Retinal pigment epithelial cell (primary cell): ENCODE data around the gene PRKN.

Experiments
- DNase-seq: peaks from one replicate; pipeline ENCODE4 v3.0.0-alpha.2; 2010; ENCODE audit warnings: low read depth
- H3K4me3 ChIP-seq: 2 replicates; pipeline ENCODE4 v1.5.1; 2011; ENCODE audit warnings: mild to moderate bottlenecking, low read length, control low read depth, moderate library complexity
- TF ChIP-seq, protein P1 (sequence below): conservative IDR thresholded peaks from 2 replicates; pipeline ENCODE4 v1.5.1; 2011; ENCODE audit warnings: low read depth, low read length, control low read depth, inconsistent platforms

PRKN gene

DNA sequence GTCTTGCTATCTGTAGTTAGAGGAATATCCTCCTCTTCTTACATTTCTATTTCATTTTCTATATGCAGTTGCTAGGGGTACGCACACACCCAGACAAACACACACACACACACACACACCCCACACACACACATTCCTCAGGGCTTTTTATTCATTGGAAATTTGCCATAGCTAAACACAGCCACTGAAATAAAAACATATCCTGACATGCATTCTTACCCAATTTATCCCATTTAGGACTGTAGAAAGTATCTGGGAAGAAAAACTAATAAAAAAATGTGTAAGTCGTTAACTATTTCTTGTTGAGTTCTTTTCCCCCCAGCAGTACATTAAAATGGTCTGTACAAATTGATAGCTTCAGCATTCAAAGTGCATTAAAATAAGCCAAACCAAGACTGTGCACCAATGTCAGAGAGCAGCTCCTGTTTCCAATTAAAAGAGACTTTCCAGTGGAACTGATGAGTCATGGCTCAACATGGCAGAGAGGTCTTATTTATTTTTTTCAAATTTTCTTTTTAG, 1095.8 kb downstream of the PRKN start:
- no peak overlapping the region for H3K4me3 ChIP-seq
- TF ChIP-seq, protein P1, sequence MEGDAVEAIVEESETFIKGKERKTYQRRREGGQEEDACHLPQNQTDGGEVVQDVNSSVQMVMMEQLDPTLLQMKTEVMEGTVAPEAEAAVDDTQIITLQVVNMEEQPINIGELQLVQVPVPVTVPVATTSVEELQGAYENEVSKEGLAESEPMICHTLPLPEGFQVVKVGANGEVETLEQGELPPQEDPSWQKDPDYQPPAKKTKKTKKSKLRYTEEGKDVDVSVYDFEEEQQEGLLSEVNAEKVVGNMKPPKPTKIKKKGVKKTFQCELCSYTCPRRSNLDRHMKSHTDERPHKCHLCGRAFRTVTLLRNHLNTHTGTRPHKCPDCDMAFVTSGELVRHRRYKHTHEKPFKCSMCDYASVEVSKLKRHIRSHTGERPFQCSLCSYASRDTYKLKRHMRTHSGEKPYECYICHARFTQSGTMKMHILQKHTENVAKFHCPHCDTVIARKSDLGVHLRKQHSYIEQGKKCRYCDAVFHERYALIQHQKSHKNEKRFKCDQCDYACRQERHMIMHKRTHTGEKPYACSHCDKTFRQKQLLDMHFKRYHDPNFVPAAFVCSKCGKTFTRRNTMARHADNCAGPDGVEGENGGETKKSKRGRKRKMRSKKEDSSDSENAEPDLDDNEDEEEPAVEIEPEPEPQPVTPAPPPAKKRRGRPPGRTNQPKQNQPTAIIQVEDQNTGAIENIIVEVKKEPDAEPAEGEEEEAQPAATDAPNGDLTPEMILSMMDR = no peak
- peak; percentile 86 for DNase-seq

DNA sequence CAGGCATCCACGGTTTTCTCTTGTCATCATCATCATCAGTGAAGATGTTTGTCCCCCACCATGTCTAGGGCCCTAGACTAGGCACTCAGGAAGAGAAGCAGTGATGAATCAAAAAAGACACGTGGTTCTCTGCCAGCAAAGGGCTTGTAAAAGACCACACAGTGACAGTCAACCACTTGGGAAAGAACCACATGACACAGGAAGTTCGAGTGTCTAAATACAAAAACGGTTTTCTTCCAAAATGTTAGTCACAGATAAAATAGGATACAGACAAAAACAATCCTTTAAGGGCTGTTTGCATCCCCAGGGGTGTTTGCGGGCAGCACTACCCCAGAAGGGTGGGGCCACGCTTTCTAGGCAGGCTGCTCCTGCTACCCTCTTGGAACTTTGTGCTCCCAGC, 1096.9 kb downstream of the PRKN start:
- TF ChIP-seq, protein P1 = no peak
- H3K4me3 ChIP-seq = no peak overlapping the region
- no peak for DNase-seq

GRCh38 chr6:161626132-161626676, 1101.4 kb downstream of the PRKN start:
- H3K4me3 ChIP-seq = no peak overlapping the region
- no peak for DNase-seq
- TF ChIP-seq, protein P1 = no peak

- TF ChIP-seq, protein P1 = no peak
Measured at GRCh38 chr6:161624111-161624510, 1103.5 kb downstream of the PRKN start.

DNA sequence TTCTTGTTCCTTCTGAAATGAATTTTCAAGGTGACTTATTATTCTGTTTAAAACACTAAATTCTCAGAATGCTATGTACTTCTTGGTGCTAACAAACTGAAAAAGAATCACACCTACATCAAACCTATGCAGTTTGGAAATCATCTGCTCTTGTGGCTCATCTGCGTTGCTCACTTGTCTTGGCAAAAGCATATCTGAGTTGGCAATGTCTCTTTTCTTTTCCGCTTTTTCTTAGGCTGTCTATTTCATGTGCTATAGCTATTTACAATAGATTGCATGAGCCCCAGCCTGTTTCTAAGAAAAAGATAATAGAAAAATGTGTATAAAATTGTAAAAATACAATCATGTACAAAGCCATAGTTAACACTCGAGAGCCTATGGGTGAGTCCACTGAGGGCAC, 1104.8 kb downstream of the PRKN start:
- TF ChIP-seq, protein P1 = no peak
- DNase-seq = no peak
- no peak overlapping the region for H3K4me3 ChIP-seq

More at GRCh38 chr6:161624111-161624510, 1103.5 kb downstream of the PRKN start:
- H3K4me3 ChIP-seq = no peak overlapping the region
- no peak for DNase-seq

DNA sequence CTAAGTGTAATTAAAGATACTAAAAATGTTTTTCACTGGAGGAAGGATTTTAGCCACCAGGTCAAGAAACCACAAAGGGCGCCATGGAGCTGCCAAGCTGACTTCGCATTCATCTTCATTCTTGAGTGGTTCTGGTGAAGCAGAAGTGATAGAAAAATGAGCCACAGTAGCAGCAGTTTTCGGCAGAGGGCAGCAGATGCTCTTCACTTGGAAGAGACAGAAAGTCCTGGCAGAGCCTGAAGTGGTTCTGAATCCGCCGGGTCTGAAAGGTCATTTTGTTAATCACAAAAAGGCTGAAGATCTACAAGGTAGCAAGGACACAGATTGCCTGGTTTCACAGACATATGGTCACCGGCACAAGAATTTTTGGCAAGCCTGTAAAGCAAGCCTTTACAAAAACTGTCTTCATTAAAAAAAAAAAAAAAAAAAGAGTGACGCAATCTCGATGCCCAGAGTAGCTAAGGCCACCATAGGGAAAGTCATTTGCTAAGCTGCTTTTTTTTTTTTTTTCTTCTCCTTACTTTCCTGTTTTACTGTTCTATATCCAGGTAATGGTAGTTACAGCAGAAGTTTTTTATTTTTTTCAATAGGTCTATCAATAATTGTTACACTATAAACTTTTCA, 1108.6 kb downstream of the PRKN start:
- peak overlapping the region; percentile 13 for H3K4me3 ChIP-seq
- TF ChIP-seq, protein P1 = peak; percentile 63
- DNase-seq = peak; percentile 29

DNA sequence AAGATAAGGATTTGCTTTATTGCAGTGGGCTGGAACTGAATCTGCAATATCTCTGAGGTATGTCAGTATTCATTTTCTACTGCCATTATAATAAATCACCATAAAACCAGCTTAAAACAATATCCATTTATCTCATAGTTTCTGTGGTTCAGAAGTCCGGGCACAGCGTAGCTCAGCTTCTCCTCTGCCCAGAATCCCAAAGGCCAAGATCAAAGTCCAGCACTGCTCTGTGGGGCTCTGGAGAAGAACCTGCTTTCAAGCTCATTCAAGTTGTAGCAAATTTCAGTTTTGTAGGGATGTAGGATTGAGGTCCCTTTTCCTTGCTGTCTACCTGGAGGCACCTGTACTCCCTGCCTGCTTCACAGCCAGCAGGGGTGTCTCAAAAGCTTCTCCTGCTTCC, 1113.9 kb downstream of the PRKN start:
- TF ChIP-seq, protein P1 = no peak
- DNase-seq = no peak
- no peak overlapping the region for H3K4me3 ChIP-seq
